GM19023 (cell line): Measurements from ENCODE around the gene C19orf25.

Experiments used
- ATAC-seq: cut with Tn5 transposase; IDR thresholded peaks from one replicate; pipeline ENCODE4 v1.9.1; 2021; ENCODE audit warnings: mild to moderate bottlenecking, moderate library complexity; ENCODE audit not compliant: unreplicated experiment

The C19orf25 gene

DNA sequence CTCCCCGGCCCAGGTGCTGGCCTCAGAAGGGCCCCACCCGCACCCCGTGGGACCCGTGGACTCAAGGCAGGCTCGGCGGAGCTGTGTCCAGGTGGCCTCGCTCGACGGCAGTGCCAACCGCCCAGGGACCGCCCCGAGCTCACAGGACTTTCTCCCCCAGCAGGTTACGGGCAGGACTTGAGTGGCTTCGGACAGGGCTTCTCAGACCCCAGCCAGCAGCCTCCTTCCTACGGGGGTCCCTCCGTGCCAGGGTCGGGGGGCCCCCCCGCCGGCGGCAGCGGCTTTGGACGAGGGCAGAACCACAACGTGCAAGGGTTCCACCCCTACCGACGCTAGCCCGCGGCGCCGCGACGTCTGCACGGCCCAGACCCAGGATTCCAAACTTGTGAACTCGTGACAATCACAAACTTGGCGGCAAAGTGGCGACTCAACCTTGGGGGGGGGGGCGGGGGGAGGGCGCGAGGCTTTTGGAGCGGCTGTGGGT, 44.4 kb downstream of the C19orf25 start:
- no peak for ATAC-seq

DNA sequence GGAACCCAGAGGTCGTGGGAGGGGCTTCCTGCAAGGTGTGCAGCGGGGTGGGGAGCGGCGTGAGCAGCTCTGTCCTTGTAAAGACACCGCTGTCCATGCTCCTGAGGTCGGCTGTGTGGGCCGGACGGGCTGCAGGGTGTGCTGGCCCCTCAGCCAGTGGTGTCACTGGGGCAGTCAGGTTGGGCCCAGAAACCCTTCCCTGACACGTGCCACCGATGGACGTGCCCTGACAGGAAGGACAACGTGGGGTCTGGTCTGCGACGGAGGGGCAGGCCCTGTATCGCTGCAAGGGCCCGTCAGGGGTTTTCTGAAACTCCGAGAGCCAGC, 45.0 kb downstream of the C19orf25 start:
- no peak for ATAC-seq

DNA sequence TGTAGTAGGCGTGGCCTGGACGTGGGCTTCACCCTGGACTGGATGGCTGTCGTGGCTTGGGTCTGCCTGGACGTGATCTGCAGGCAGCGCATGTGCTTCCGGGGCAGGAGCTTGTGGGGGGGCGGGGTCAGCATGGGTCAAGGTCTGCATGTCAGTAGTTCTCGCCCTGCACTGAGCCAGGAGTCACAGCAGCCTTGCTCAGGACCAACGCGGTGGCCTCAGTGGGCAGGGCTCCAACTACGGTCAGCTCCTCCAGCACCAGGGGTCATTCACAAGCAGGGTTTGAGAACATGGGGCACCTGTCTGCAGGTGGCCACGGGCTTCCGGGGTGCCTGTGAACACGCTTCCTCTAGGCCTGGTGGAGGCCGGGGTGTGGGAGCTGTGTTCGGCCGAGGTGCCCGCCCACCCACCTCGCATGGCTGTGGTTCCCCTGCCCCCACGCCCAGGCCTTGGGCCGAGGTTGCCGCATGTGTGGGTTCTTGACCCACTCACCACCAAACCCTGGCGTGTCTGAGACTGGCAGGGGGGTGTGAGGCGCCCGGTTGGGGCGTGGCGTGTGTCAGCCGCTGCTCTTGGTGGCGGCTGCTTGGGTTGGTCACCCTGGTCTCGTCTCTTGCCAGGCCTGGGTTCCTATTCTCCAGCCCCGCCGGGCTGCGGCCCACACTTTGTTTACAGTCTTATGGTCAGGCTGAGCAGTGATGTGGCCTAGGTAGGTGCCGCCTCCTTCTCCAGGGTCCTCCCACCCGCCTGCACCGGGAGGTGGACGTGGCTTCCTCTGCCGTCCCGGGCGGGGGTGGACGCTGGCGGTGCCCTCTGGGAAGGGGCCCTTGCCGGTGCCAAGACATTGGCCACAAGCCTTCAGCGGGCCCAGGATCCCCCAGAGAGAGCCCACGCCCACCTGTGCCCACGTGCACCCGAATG, 45.6 kb downstream of the C19orf25 start:
- no peak for ATAC-seq

DNA sequence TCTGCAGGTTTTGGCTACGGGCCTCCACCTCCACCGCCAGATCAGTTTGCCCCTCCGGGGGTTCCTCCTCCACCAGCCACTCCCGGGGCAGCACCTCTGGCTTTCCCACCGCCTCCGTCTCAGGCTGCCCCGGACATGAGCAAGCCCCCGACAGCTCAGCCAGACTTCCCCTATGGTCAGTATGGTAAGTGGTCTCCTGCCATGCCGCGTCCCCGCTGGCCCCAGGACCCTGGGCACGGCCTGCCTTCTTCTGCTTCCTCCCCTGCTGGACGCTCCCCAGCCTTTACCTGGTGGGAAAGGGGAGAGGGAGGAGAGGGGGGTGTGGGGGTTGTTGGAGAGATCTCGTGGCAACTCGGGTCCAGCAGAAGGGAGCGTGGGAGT, 46.5 kb downstream of the C19orf25 start:
- ATAC-seq: no peak

DNA sequence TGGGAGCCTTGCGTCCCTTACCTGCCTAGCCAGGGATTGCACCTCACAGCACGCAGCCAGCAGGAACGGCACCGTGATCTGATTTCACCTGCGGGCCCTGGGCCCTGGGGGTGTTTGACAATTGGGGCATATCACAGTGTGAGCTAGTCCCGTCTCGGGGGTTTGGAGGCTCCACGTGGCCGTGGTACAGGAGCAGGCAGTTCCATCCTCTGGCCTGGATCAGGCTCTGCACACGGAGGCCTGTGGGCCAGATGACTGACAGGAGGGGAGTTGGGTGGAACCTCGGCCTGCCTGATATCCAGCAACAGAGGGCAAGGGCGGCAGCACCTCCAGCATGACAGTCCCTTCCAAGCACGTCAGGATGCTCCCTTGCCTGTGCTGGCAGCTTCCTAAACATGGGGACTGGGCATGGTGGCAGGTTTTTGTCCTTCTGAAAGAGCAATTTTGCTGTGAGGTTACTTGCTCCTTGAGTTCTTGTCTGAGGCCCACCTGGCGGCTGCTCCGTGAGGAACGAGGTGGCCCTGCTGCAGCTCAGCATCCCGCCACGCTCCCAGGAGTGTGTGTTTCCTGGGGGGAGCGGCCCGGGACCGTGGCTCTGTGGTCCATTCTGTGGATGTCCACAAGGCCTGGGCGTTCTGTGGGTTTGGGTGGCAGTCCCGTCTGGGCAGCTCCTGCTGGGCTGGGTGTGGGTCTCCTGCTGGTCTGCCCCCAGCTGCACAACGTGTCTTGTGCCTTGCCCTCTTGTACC, 47.1 kb downstream of the C19orf25 start:
- no peak for ATAC-seq

DNA sequence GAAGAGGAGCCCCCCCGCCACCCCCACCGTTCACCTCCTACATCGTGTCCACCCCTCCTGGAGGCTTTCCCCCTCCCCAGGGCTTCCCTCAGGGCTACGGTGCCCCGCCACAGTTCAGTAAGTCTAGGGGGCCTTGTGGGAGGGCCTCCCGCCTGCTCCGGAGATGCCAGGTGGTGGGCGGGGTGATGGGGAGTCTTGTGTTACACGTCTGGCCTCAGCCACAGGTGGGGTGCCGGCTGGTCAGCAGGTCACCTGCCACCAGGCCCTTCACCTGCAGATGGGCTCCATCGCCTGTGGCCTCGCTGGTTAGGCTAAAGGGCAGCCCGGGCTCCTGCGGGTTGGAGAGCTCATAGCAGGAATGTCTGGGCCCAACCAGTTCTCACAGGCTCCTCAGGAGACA, 48.8 kb downstream of the C19orf25 start:
- ATAC-seq: no peak

DNA sequence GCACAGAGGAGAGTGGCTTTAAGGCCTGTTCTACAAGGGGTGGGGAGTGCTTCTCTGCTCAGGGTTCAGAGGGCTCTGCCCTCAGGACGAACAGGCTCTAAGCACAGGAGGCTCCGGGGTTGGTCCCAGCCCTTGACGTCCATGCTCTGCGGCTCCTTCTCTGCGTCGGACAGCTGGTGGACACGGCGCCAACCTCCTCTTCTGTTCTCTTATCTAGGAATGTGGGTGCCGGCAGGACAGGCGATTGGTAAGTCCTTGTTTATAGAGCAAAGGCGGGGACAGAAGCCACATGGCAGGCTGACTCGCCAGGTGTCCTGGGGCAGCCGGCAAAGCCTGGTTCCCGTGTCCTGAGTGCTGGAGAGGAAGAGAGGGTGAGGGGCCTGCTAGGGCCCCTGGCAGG, 49.3 kb downstream of the C19orf25 start:
- no peak for ATAC-seq

DNA sequence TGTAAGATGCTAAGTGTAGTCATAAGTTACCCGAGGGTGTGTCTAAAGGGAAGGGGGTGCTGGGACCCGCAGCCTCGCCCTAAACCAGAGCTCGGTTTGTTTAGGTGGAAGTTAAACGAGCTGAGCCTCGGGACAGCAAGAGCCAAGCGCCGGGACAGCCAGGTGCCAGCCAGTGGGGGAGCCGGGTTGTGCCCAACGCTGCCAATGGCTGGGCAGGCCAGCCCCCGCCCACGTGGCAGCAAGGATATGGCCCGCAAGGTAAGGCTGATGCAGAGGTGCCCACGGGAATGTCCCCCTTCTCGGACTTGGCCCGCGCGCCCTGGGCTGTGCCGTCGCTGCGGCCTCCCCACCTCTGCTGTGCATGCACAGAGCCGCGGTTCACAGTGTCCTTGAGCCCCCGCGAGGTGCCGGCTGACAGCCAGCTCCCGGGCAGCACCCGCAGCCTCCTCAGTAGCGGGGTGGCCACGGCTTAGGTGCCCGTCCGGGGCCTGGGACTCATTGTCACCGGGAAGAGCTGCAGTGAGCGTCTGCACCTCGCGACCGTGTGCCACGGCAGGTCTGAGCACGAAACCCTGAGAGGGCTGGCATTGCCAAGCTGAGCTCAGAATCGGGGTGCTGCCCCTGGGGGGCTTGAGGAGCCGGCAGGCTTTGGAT, 50.1 kb downstream of the C19orf25 start:
- no peak for ATAC-seq

DNA sequence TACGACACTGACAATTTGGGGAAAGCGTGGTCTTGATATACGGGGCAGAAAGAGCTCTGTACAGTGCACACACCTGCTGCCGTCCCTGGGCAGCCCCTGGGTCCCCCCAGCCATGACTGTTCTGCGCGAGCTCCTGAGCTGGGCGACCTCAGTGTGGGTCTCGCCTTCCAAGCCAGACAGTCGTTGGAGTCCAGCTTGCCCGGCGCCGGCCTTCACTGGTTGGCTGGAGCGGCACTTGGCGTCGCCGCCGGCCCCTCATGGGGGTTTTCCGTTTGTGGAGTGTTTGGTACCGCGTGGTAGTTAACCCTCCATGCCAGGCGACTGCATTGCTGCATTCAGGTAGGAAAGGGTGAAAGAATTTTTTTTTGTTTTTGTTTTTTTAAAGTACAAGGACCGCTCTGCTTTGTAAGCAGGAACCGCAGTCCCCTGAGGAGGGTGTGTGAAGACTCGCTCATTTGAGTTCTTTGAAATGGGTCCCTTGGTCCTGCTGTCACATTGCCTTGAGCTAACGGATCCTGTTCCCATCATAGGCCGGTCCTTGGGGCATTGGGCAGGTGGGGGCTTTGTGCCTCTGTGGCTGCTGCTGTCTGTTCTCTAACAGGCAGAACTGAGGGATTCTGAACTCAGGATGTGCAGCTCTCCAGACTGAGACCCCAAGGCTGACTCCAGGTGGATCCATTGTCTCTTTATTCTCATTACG, 51.6 kb downstream of the C19orf25 start:
- no peak for ATAC-seq

DNA sequence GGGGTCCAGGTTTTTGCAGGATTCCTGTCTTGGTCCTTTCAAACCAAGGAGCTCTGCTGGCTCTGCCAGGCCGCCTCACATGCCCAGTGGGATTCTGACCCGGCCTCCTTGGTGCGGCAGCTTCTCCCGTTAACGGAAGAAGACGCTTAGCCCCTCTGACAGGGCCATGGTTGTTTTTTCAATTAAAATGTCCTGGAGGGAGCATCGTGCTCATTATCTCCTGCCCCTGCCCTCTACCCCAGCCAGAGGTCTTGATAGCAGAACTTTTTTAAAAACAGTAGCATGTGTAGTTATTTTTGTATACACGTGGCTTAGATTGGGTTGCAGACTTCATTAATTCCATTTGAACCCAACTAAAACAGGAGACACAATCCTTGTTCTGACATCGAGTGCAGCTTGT, 52.3 kb downstream of the C19orf25 start:
- ATAC-seq: no peak

DNA sequence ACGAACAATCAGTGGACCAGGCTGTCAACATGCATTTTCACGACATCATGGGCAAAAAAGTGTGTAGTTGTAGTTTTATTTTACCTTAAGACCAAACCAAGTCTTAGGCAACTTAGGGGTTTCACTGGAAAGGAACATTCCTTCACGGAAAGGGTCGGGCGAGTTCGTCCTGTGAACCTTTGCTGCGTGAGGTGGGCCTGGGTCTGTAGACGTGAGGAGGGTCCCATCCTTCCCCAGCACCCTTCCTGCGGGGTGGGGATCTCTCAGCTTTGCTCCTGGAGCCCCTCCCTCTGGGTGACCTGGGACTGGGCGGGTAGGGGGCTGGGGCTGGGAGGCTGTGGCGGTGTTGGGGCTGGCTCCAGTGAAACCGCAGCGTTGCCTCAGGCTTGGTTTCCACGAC, 53.1 kb downstream of the C19orf25 start:
- ATAC-seq: no peak

DNA sequence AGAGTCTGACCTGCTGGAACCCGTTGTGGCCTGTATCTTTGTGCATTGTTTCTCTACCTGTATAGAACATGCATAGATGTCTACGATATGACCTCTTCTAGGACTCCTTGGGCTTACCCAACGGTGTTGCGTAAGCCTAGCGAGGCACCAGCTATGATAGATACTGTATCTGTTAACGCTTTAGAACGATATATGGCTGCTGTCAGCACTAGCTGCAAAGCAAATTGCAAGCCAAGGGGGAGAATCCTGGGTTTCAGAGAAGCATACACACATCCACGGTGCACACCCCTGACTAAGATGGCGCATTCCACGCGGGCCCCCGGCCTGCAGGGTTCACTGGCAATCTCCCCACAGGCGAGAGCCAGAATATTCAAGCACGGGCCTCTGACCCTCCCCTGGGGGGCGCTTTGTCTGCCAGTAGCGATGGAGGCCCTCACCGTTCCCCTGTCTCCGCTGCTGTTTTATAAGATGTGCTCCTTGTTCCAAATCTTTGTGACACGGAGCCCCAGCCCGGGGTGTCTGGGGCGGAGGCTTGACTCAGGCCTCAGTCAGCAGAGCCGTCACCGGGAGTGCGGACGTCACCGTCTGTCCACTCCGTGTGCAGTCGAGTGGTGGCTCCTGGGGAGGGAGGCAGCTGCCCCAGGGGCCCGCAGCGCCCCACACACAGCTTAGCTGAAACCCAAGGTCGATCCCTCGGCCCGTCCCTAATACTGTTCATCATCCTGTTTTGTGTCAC, 53.7 kb downstream of the C19orf25 start:
- ATAC-seq: no peak

DNA sequence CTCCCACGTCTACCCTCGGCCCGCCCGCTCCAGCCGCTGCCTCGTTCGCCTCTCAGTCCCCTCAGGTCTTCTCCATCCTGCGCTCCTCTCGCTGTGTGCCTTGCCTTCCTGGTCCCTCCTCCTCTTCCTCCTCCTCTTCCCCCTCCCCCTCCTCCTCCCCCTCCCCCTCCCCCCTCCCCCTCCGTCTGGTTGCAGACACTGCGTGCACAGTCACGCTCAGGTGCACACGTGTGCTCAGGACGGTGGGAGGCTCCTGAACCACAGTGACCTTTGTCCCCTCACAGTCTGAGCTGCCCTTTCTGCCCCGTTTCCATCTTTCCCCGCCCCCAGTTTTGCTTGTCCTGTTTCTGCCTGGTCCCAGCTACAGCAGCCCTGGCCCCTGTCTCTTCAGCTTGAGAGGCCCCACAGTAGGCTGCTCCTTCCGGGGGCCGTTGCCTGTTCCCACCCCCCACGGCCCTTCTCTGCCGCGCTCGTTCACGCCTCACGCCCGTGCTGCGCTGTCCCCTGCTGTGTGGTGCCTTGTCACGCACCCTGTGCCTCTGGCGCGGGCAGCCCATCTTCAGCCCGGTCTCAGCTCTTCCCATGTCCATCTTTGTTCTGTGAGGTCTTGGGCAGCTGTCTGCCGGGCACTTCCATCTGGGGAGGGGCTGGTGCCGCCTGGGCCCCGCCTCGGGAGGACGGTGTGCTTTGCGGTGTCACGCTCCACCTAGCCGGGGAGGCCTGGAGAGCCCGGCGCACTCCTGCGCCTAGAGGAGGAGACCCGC, 54.6 kb downstream of the C19orf25 start:
- no peak for ATAC-seq

DNA sequence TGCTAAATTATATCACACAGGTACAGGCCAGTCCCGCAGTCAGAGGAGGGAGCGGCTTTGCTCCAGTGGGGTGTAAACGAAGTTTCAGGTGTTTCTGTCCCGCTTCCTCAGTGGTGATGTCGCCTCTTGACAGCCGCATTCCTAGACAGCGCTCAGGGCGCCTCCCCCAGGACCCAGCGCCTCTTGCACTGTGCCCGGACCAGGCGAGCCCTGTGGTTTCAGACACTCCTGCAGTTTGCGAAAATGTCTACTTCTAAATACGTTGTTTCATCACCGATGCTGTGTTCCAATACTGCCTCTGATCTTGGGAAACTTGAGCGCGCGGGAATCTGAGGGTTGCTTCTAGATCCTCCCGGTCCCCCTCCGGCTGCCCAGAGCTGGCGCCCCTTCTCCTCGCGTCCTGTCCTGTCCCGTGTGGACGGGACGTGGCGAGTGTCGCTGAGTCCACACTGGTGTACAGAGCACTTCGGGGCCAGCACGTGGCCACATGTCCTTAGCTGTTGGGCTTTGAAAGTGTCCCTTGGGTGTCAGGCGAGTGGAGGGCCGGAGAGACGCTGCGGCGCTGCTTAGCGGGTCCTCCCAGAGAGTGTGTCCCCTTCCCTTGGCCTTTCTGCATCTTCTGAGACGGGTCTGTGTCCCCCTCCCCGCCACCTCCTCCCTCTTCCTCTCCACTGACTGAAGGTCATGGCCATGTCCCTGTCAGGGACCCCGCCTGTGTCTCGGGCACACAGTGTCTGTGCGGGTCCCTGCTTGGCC, 55.4 kb downstream of the C19orf25 start:
- ATAC-seq: no peak
